H1 (cell line): ENCODE results near the gene TENT4A. TPM values are rescaled to one million over a fixed set of nuclear protein-coding genes. Genes with fewer than 3 reads are reported as not detected.

Experiments
- CTCF ChIA-PET: fragments of 300-600 bp; sonication (Branson Sonifier 250); formaldehyde crosslinking; loops from one replicate; lab custom pipeline; 2021; ENCODE audit not compliant: partially characterized antibody; lab: Charles Lee
- POLR2A ChIA-PET: fragments of 300-600 bp; sonication (Branson Sonifier 250); formaldehyde crosslinking; loops from one replicate; lab custom pipeline; 2021; ENCODE audit warnings: inconsistent platforms; ENCODE audit not compliant: partially characterized antibody; lab: Charles Lee
- DNase-seq, 2 experiments: peaks; one replicate each; pipeline versions ENCODE4 v3.0.0 to v3.0.0-alpha.2; 2010 to 2022; ENCODE audit warnings: low spot score in 2 of 2, low read depth in 1 of 2, mixed read lengths in 1 of 2
- FAIRE-seq: peaks from 2 replicates; lab custom pipeline; 2011; peaks lifted over from hg19 to GRCh38; lab: Jason Lieb, UNC
- H2AFZ ChIP-seq: 2 replicates; pipeline ENCODE4 v1.8.1; 2012; ENCODE audit warnings: low read length, inconsistent platforms
- H2AK5ac ChIP-seq: 2 replicates; pipeline ENCODE4 v1.6.1; 2013; ENCODE audit warnings: low read depth, low read length
- H2BK120ac ChIP-seq: replicated peaks from 2 replicates; pipeline ENCODE3; 2013; ENCODE audit warnings: low read depth, low read length, inconsistent platforms
- H2BK12ac ChIP-seq: 2 replicates; pipeline ENCODE4 v1.6.1; 2013; ENCODE audit warnings: low read depth, low read length
- H2BK15ac ChIP-seq: 2 replicates; pipeline ENCODE4 v1.6.1; 2013; ENCODE audit warnings: low read length
- H2BK20ac ChIP-seq: 2 replicates; pipeline ENCODE4 v1.6.1; 2013; ENCODE audit warnings: low read length
- H2BK5ac ChIP-seq: 2 replicates; pipeline ENCODE4 v1.6.1; 2013; ENCODE audit warnings: low read depth, low read length
- H3K14ac ChIP-seq: 2 replicates; pipeline ENCODE4 v1.6.1; 2013; ENCODE audit warnings: inconsistent platforms; ENCODE audit not compliant: insufficient read length
- H3K18ac ChIP-seq: 2 replicates; pipeline ENCODE4 v1.6.1; 2013; ENCODE audit warnings: low read length; ENCODE audit errors: extremely low read depth
- H3K23ac ChIP-seq: 2 replicates; pipeline ENCODE4 v1.6.1; 2013; ENCODE audit warnings: inconsistent platforms; ENCODE audit not compliant: insufficient read length
- H3K23me2 ChIP-seq: 2 replicates; pipeline ENCODE4 v1.6.1; 2013; ENCODE audit warnings: low read depth, low read length
- H3K27ac ChIP-seq: 2 replicates; pipeline ENCODE4 v1.6.1; 2011; ENCODE audit warnings: low read depth, low read length, inconsistent platforms
- H3K27me3 ChIP-seq, 4 experiments: replicated peaks in 1 of 4; 1 replicate in 1 of 4; 2 replicates in 3 of 4; pipeline versions ENCODE4 v1.6.1 to v1.8.1; 2011 to 2013; ENCODE audit warnings: low read length in 3 of 4, mild to moderate bottlenecking in 3 of 4, inconsistent platforms in 2 of 4, mixed read lengths in 2 of 4, moderate library complexity in 1 of 4; ENCODE audit not compliant: control insufficient read depth in 3 of 4, insufficient read depth in 3 of 4; ENCODE audit errors: extremely low read depth in 1 of 4
- H3K36me3 ChIP-seq, 4 experiments: 2 replicates each; pipeline versions ENCODE4 v1.6.1 to v1.8.1; 2011 to 2013; ENCODE audit warnings: mild to moderate bottlenecking in 4 of 4, low read length in 3 of 4, moderate library complexity in 2 of 4, control low read depth in 1 of 4, inconsistent platforms in 1 of 4; ENCODE audit not compliant: insufficient read depth in 4 of 4, control insufficient read depth in 2 of 4
- H3K4ac ChIP-seq: replicated peaks from 2 replicates; pipeline ENCODE3; 2013; ENCODE audit warnings: low read length, low read depth, mixed read lengths, inconsistent platforms; ENCODE audit not compliant: insufficient read length
- H3K4me1 ChIP-seq, 4 experiments: replicated peaks in 1 of 4; 1 replicate in 1 of 4; 2 replicates in 3 of 4; pipeline versions ENCODE4 v1.6.1 to v1.8.1; 2011 to 2013; ENCODE audit warnings: low read length in 3 of 4, inconsistent platforms in 2 of 4, mixed read lengths in 1 of 4; ENCODE audit not compliant: insufficient read depth in 4 of 4, control insufficient read depth in 3 of 4
- H3K4me2 ChIP-seq, 2 experiments: 2 replicates each; pipeline versions ENCODE4 v1.6.1 to v1.8.1; 2011 to 2013; ENCODE audit warnings: low read depth in 2 of 2, low read length in 2 of 2, control low read depth in 1 of 2, inconsistent platforms in 1 of 2, mild to moderate bottlenecking in 1 of 2; ENCODE audit not compliant: insufficient read depth in 1 of 2
- H3K4me3 ChIP-seq, 4 experiments: fragments of 200-600, 300-600 bp in 1 of 4; sonication (generic), shearing (Covaris generic), sonication (Bioruptor Twin) in 1 of 4; 2 replicates each; pipeline versions ENCODE4 v1.5.1 to v1.8.1; 2011 to 2016; ENCODE audit warnings: low read length in 4 of 4, low read depth in 3 of 4, control low read depth in 2 of 4, inconsistent platforms in 2 of 4, mild to moderate bottlenecking in 2 of 4, mixed read lengths in 1 of 4, moderate library complexity in 1 of 4; ENCODE audit not compliant: insufficient read depth in 2 of 4; ENCODE audit errors: extremely low read depth in 1 of 4
- H3K56ac ChIP-seq: replicated peaks from 2 replicates; pipeline ENCODE3; 2013; ENCODE audit warnings: low read depth, mild to moderate bottlenecking, mixed read lengths, low read length, inconsistent platforms; ENCODE audit not compliant: insufficient read length
- H3K79me1 ChIP-seq: 2 replicates; pipeline ENCODE4 v1.6.1; 2013; ENCODE audit warnings: low read depth, low read length, control low read depth
- H3K79me2 ChIP-seq, 2 experiments: 2 replicates each; pipeline versions ENCODE4 v1.6.1 to v1.8.1; 2012 to 2013; ENCODE audit warnings: low read length in 2 of 2, mild to moderate bottlenecking in 2 of 2, inconsistent platforms in 1 of 2; ENCODE audit not compliant: insufficient read depth in 2 of 2, control insufficient read depth in 1 of 2
- H3K9ac ChIP-seq, 4 experiments: replicated peaks in 1 of 4; 1 replicate in 1 of 4; 2 replicates in 3 of 4; pipeline versions ENCODE4 v1.6.1 to v1.8.1; 2011 to 2013; ENCODE audit warnings: low read depth in 3 of 4, low read length in 3 of 4, control low read depth in 2 of 4, mild to moderate bottlenecking in 2 of 4, moderate library complexity in 2 of 4, inconsistent platforms in 1 of 4; ENCODE audit errors: extremely low read depth in 1 of 4
- H3K9me3 ChIP-seq, 2 experiments: 2 replicates each; pipeline versions ENCODE4 v1.6.1 to v1.8.1; 2012 to 2013; ENCODE audit warnings: mild to moderate bottlenecking in 2 of 2, moderate library complexity in 2 of 2, control low read depth in 1 of 2, inconsistent platforms in 1 of 2, low read depth in 1 of 2, low read length in 1 of 2, mixed read lengths in 1 of 2; ENCODE audit not compliant: insufficient read depth in 2 of 2
- H4K20me1 ChIP-seq, 2 experiments: replicated peaks in 1 of 2; 2 replicates each; pipeline versions ENCODE3 to v1.8.1; 2011 to 2013; ENCODE audit warnings: inconsistent platforms in 2 of 2, low read length in 2 of 2, mild to moderate bottlenecking in 1 of 2; ENCODE audit not compliant: insufficient read depth in 2 of 2, control insufficient read depth in 1 of 2
- H4K5ac ChIP-seq: 2 replicates; pipeline ENCODE4 v1.6.1; 2013; ENCODE audit warnings: low read length, low read depth, mixed read lengths, inconsistent platforms; ENCODE audit not compliant: insufficient read length
- H4K8ac ChIP-seq: 2 replicates; pipeline ENCODE4 v1.8.0; 2013; ENCODE audit warnings: mild to moderate bottlenecking, moderate library complexity, low read length, inconsistent platforms; ENCODE audit not compliant: insufficient read depth; ENCODE audit errors: extremely low read depth
- H4K91ac ChIP-seq: replicated peaks from 2 replicates; pipeline ENCODE3; 2013; ENCODE audit warnings: low read length, mixed read lengths, inconsistent platforms; ENCODE audit not compliant: insufficient read length
- EZH2 ChIP-seq: fragments of 200-600 bp; sonication (generic); IDR thresholded peaks from 2 replicates; pipeline ENCODE4 v1.7.1; 2012; ENCODE audit warnings: low read depth, mild to moderate bottlenecking, moderate library complexity, low read length, inconsistent platforms; ENCODE audit not compliant: severe bottlenecking
- GTF2F1 ChIP-seq: IDR thresholded peaks from 2 replicates; pipeline ENCODE4 v1.6.1; 2012; ENCODE audit warnings: low read depth, low read length, improper control_type of control experiment, borderline replicate concordance
- KDM5A ChIP-seq: fragments of 200-600 bp; IDR thresholded peaks from 2 replicates; pipeline ENCODE4 v1.7.1; 2012; ENCODE audit warnings: mild to moderate bottlenecking, low read length, inconsistent platforms, mixed read lengths
- MAFK ChIP-seq: IDR thresholded peaks from 2 replicates; pipeline ENCODE4 v1.6.1; 2012; ENCODE audit warnings: low read depth, mild to moderate bottlenecking, improper control_type of control experiment, low read length
- SIN3A ChIP-seq, 2 experiments: IDR thresholded peaks in 1 of 2; conservative IDR thresholded peaks in 1 of 2; 2 replicates each; pipeline ENCODE4 v1.6.1; 2011 to 2012; ENCODE audit warnings: low read length in 2 of 2, improper control_type of control experiment in 1 of 2, low read depth in 1 of 2, mild to moderate bottlenecking in 1 of 2
- SIRT6 ChIP-seq: IDR thresholded peaks from one replicate; pipeline ENCODE4 v1.7.1; 2012; ENCODE audit warnings: low read length, inconsistent platforms
- SIX5 ChIP-seq: IDR thresholded peaks from 2 replicates; pipeline ENCODE4 v1.6.1; 2011; ENCODE audit warnings: mild to moderate bottlenecking, low read depth, low read length
- SP1 ChIP-seq: IDR thresholded peaks from 2 replicates; pipeline ENCODE4 v1.6.1; 2011; ENCODE audit warnings: low read depth, low read length
- ZNF274 ChIP-seq: IDR thresholded peaks from 2 replicates; pipeline ENCODE4 v1.7.0; 2012; ENCODE audit warnings: low read length, borderline replicate concordance; ENCODE audit errors: extremely low read depth
- WGBS, 2 experiments: shearing (Covaris generic) in 1 of 2; methylation state at CpG; one replicate each; pipeline versions ENCODE4 v1.1.6 to v1.1.7; 2013 to 2015; ENCODE audit warnings: low lambda C conversion rate in 2 of 2, mixed read lengths in 2 of 2, inconsistent platforms in 1 of 2, low coverage in 1 of 2, missing lambda C conversion rate in 1 of 2; ENCODE audit not compliant: insufficient replicate concordance in 2 of 2, insufficient coverage in 1 of 2, insufficient read length in 1 of 2; ENCODE audit errors: extremely low coverage in 1 of 2, missing lambda C conversion rate in 1 of 2; 5-methylcytosine and 5-hydroxymethylcytosine counted together
- polyA plus RNA-seq, 7 experiments: library from polyadenylated mRNA; depleted of rRNA in 3 of 7; stranded (reverse) in 5 of 7; unstranded in 2 of 7; fragments of >200 nt in 5 of 7; fragments of 200-250 nt in 2 of 7; gene quantifications; 1 replicate in 5 of 7; 2 replicates in 1 of 7; 4 replicates in 1 of 7; pipeline versions ENCODE4 v1.2.1 to v1.2.3, GENCODE V29; 2011 to 2013; ENCODE audit warnings: missing spikeins in 2 of 7, mixed read lengths in 2 of 7
- total RNA-seq: library from RNA; stranded (reverse); fragmentation: NEBNext Ultra II Directional; extraction: Animal tissue kit (Norgen Biotek cat#: 25700); gene quantifications from 2 replicates; pipeline ENCODE4 v1.2.1, GENCODE V29; 2021
- TF ChIP-seq, protein P1 (sequence below), 3 experiments: IDR thresholded peaks; 1 replicate in 2 of 3; 2 replicates in 1 of 3; pipeline versions ENCODE4 v1.5.1 to v1.6.1; 2011; ENCODE audit warnings: low read length in 3 of 3, mild to moderate bottlenecking in 3 of 3, inconsistent platforms in 2 of 3, low read depth in 1 of 3, moderate library complexity in 1 of 3; ENCODE audit not compliant: insufficient read depth in 1 of 3; ENCODE audit errors: control extremely low read depth in 1 of 3

The TENT4A gene
- total and polyA plus RNA-seq, 2 of the 8 experiments (the other 6 are each of a cell fraction or from before 2014, with no cell fraction given), result 8.9 to 25.1 TPM

- Histone ChIP-seq H3K14ac (no peak overlapping the region), H3K56ac (no peak overlapping the region), H3K4ac (no peak overlapping the region), H3K79me2 (peaks cover 0 to 10% of the 10 kb centered on the region in 2 experiments; a peak in 2 of 4 replicates), H2BK5ac (no peak overlapping the region), H2BK12ac (no peak overlapping the region), H3K27ac (no peak overlapping the region), H4K5ac (no peak overlapping the region), H3K9me3 (no peaks in the 10 kb centered on the region), H4K8ac (no peak overlapping the region), H3K36me3 (peaks cover 21 to 59% (median 37%) of the 10 kb centered on the region in 4 experiments), H3K27me3 (no peaks in the 10 kb centered on the region), H3K4me2 (no peak overlapping the region), H2BK15ac (no peak overlapping the region), H3K9ac (no peak overlapping the region), H3K18ac (no peak overlapping the region), H4K91ac (no peak overlapping the region), H3K4me3 (no peak overlapping the region), H2AK5ac (no peak overlapping the region), H4K20me1 (peaks cover 5 to 16% of the 10 kb centered on the region in 2 experiments), H3K4me1 (peaks cover 0 to 3% (median 0%) of the 10 kb centered on the region in 4 experiments; a peak in 3 of 7 replicates), H3K23me2 (no peaks in the 10 kb centered on the region), H3K23ac (no peak overlapping the region), H2AFZ (no peak overlapping the region), H3K79me1 (peaks cover 2% of the 10 kb centered on the region; the same call in 1 of the 2 replicates), H2BK120ac (no peak overlapping the region), H2BK20ac (no peak overlapping the region)
- DNase-seq, result no peak
- 93% methylated on average over 18 of the region's 18 CpGs; no CpG with 5 or more reads in 1 of the 2 experiments for WGBS, 2 experiments
- ChIA-PET CTCF (interaction anchor here (0.7 to 1.5 kb wide), 3 partner anchors 14 to 1101 kb away, joined by 3 to 5 read pairs (median 3); no protein-coding TSS in a partner anchor), POLR2A (no interaction called here)
- FAIRE-seq, result no peak
- TF ChIP-seq, protein P1, sequence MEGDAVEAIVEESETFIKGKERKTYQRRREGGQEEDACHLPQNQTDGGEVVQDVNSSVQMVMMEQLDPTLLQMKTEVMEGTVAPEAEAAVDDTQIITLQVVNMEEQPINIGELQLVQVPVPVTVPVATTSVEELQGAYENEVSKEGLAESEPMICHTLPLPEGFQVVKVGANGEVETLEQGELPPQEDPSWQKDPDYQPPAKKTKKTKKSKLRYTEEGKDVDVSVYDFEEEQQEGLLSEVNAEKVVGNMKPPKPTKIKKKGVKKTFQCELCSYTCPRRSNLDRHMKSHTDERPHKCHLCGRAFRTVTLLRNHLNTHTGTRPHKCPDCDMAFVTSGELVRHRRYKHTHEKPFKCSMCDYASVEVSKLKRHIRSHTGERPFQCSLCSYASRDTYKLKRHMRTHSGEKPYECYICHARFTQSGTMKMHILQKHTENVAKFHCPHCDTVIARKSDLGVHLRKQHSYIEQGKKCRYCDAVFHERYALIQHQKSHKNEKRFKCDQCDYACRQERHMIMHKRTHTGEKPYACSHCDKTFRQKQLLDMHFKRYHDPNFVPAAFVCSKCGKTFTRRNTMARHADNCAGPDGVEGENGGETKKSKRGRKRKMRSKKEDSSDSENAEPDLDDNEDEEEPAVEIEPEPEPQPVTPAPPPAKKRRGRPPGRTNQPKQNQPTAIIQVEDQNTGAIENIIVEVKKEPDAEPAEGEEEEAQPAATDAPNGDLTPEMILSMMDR (IDR thresholded peaks at IDR 0.05; ENCODE audit: control extremely low read depth in 1 of 3, insufficient read depth in 1 of 3, low read depth in 1 of 3, low read length in 3 of 3), result no peak
- TF ChIP-seq SIX5 (no peak), ZNF274 (no peak), SP1 (no peak), SIN3A (conservative IDR thresholded peaks at IDR 0.05 in 1 of 2, IDR thresholded peaks at IDR 0.05 in 1 of 2; ENCODE audit: low read depth in 1 of 2, low read length in 2 of 2) (no peak), MAFK (no peak), SIRT6 (no peak), GTF2F1 (no peak), EZH2 (no peak), KDM5A (no peak)
These were observed 37.9 kb downstream of the TENT4A start for GRCh38 chr5:6750951-6751685.
